GM21723 (cell line): ENCODE results near the gene TEAD2.

Source experiments
- ATAC-seq: cut with Tn5 transposase; IDR thresholded peaks from one replicate; pipeline ENCODE4 v1.9.1; 2021; ENCODE audit warnings: mild to moderate bottlenecking, moderate library complexity; ENCODE audit not compliant: unreplicated experiment

The TEAD2 gene

GRCh38 chr19:49294401-49294800 lies 67.8 kb downstream of the TEAD2 start:
- ATAC-seq: no peak
